GM13977 (cell line): ENCODE results near the gene AP4B1.

Source experiments
- DNase-seq: peaks from one replicate; pipeline ENCODE4 v3.0.0; 2012; ENCODE audit warnings: low spot score
- CTCF ChIP-seq: IDR thresholded peaks from 2 replicates; pipeline ENCODE4 v1.5.1; 2012; ENCODE audit warnings: mild to moderate bottlenecking, control low read depth; ENCODE audit not compliant: insufficient read depth; ENCODE audit errors: extremely low read depth, missing control alignments
- in situ Hi-C: fragments of 300-500 bp; cut with MboI; formaldehyde crosslinking; loops from one replicate; pipeline ENCODE4 v1.12.0; 2022; ENCODE audit warnings: low sequenced_read_pairs, low pct_unique_long_range_greater_than_20kb, mixed read lengths, inconsistent platforms; ENCODE audit not compliant: unreplicated experiment

AP4B1 gene

DNA sequence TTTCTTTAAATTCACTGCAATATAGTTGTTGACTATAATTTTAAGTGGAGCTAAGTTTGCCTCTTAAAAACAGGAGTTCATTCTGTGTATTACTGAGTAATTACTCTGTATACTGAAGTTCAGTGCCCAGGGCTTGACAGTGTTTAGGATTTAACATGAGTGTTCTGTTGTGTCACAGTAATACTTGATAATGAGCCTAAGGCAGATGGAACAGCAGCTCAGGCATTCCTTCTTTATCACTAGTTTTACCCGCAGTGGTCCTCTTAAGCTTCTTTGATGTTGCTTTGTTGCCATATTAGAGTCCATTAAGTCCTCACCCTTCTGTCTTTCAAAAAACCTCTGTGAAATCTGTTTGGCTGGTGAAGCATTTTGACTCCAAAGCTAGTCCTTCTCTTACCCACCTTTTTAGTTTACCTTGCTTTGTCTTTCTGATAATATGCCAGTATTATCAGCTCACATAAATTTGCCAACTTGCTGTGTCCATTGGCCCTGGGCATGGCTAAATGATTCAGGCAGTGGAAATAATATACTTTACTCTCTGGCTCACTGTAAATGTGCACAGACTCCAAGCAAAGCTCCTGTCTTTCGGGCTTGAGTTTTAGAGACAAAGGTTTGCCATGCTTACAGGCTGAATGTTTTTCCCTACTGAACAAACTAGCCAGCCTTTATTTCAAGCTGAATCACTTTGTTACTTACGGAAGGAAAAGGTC, 42.2 kb upstream of the AP4B1 start:
- in situ Hi-C loops: no loop called here
- no peak for TF ChIP-seq CTCF
- DNase-seq: no peak

DNA sequence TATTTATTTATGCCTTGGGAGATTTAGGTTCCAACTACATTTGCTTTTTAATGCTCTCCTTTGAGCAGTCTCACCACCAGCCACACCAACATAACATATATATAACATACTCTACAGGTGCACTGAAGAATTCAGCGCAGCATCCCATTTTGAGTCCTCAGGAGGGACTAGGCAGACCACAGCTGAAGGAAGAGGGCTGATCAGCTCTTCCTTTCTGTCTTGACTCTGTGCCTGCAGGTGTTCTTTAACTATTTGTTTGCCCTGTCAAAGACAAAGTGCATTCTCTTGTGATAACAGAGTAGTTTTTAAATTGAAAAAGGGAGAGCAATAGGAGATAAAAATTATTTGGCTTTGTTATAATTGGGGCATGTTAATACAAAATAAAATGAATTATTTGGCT, 41.5 kb upstream of the AP4B1 start:
- in situ Hi-C loops: no loop called here
- no peak for DNase-seq

GRCh38 chr1:113945329-113945728, 40.7 kb upstream of the AP4B1 start:
- in situ Hi-C loops: no loop called here
- TF ChIP-seq CTCF: no peak
- DNase-seq: no peak

More for the DNA sequence above, 41.5 kb upstream of the AP4B1 start:
- TF ChIP-seq CTCF: no peak

GRCh38 chr1:113943028-113943811, 38.6 kb upstream of the AP4B1 start:
- no peak for DNase-seq
- in situ Hi-C loops: no loop called here
- TF ChIP-seq CTCF: no peak

DNA sequence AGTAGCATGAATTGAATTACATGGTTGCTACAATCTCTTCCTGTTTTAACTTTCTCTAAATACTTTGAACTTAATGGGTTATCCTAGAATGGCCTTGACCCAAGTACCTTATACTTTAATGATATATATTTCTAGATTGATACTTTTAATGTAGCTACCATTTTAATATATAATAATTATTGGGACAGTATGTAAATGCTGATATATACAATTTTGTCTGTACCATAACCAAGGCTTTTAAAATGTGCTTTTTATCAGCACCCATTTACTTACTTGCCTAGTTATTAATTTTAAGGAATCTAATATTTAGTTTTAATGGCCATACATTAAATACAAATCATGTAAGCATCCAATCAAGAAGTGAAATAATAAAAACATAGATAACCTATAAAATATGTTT, 37.9 kb upstream of the AP4B1 start:
- TF ChIP-seq CTCF: no peak
- DNase-seq: no peak
- in situ Hi-C loops: no loop called here

DNA sequence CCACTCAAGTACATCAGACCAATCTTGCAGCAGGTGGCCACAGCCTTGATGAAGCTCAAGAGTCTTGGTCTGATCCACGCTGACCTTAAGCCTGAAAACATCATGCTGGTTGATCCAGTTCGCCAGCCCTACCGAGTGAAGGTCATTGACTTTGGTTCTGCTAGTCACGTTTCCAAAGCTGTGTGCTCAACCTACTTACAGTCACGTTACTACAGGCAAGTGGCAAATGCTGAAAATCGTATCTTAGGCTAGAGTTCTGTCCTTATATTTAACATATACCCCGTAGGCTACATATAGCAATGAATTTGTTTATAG, 36.6 kb upstream of the AP4B1 start:
- DNase-seq: no peak
- in situ Hi-C loops: no loop called here
- no peak for TF ChIP-seq CTCF
